CD4-positive, alpha-beta memory T cell (primary cell): ENCODE results near the gene SUPT16H. TPM values are rescaled to one million over a fixed set of nuclear protein-coding genes. Genes with fewer than 3 reads are reported as not detected.
"Not testable (repeated sequence)": the region's sequence is repeated elsewhere in the genome, so short reads cannot be mapped to it uniquely, and the experiment has no call there.

ENCODE experiments used
- CTCF ChIA-PET: fragments of 350-600 bp; sonication (Branson Sonifier 250); formaldehyde crosslinking; loops from one replicate; lab custom pipeline; 2021; ENCODE audit warnings: inconsistent platforms; ENCODE audit not compliant: partially characterized antibody; lab: Charles Lee
- POLR2A ChIA-PET: fragments of 350-600 bp; sonication (Branson Sonifier 250); formaldehyde crosslinking; loops from one replicate; lab custom pipeline; 2021; ENCODE audit not compliant: partially characterized antibody; lab: Charles Lee
- DNase-seq, 5 donors: peaks; one replicate each; pipeline versions ENCODE4 v3.0.0 to v3.0.0-alpha.2; 2020 to 2022; ENCODE audit warnings: mixed read lengths in 1 of 5
- H3K27ac ChIP-seq: one replicate; pipeline ENCODE4 v1.7.0; 2013; ENCODE audit warnings: low read depth, low read length
- H3K27me3 ChIP-seq: 2 replicates; pipeline ENCODE4 v1.7.0; 2013; ENCODE audit warnings: mild to moderate bottlenecking, low read length, moderate library complexity; ENCODE audit not compliant: insufficient read depth
- H3K36me3 ChIP-seq: 2 replicates; pipeline ENCODE4 v1.7.0; 2013; ENCODE audit warnings: mild to moderate bottlenecking, low read length, moderate library complexity; ENCODE audit not compliant: insufficient read depth
- H3K4me1 ChIP-seq: 2 replicates; pipeline ENCODE4 v1.7.0; 2013; ENCODE audit warnings: mild to moderate bottlenecking, low read length, moderate library complexity; ENCODE audit not compliant: insufficient read depth
- H3K4me3 ChIP-seq, 2 donors: one replicate each; pipeline ENCODE4 v1.7.0; 2013; ENCODE audit warnings: low read length in 2 of 2, mild to moderate bottlenecking in 1 of 2
- H3K9me3 ChIP-seq, 2 donors: one replicate each; pipeline ENCODE4 v1.7.0; 2013; ENCODE audit warnings: low read length in 2 of 2, control low read depth in 1 of 2; ENCODE audit not compliant: control insufficient read depth in 1 of 2
- H3K27ac Mint-ChIP-seq, 7 donors: one replicate each; pipeline ENCODE4 v1.8.0; 2020 to 2021; ENCODE audit warnings: mixed read lengths in 7 of 7, mild to moderate bottlenecking in 6 of 7, inconsistent platforms in 3 of 7, moderate library complexity in 3 of 7
- H3K27me3 Mint-ChIP-seq, 2 donors: one replicate each; pipeline ENCODE4 v1.8.0; 2020 to 2021; ENCODE audit warnings: mixed read lengths in 2 of 2
- H3K36me3 Mint-ChIP-seq, 2 donors: one replicate each; pipeline ENCODE4 v1.8.0; 2020 to 2021; ENCODE audit warnings: mixed read lengths in 2 of 2, inconsistent platforms in 1 of 2, mild to moderate bottlenecking in 1 of 2
- H3K4me1 Mint-ChIP-seq, 4 donors: one replicate each; pipeline ENCODE4 v1.8.0; 2020 to 2021; ENCODE audit warnings: mixed read lengths in 4 of 4, mild to moderate bottlenecking in 1 of 4
- H3K4me3 Mint-ChIP-seq, 8 donors: one replicate each; pipeline ENCODE4 v1.8.0; 2020 to 2021; ENCODE audit warnings: mixed read lengths in 8 of 8, mild to moderate bottlenecking in 7 of 8, moderate library complexity in 6 of 8, inconsistent platforms in 3 of 8
- H3K9me3 Mint-ChIP-seq, 8 donors: one replicate each; pipeline ENCODE4 v1.8.0; 2020 to 2021; ENCODE audit warnings: mixed read lengths in 8 of 8, mild to moderate bottlenecking in 5 of 8, inconsistent platforms in 3 of 8, moderate library complexity in 1 of 8
- intact Hi-C: fragments of 100-400 bp; cut with micrococcal nuclease; formaldehyde crosslinking; loops from one replicate; pipeline ENCODE4 v1.15.1; 2023
- polyA plus RNA-seq, 2 donors: library from polyadenylated mRNA; unstranded; fragments of 300-500 nt; fragmentation: Illumina TruSeq; gene quantifications; one replicate each; pipeline ENCODE4 v1.2.3, GENCODE V29; 2021
- total RNA-seq, 2 experiments: library from RNA; stranded (reverse); gene quantifications; one replicate each; pipeline ENCODE4 v1.2.3, GENCODE V29; 2021

SUPT16H gene
- total and polyA plus RNA-seq, 4 experiments from 2014 or later = 60.6 to 87.2 (median 84.5) TPM

GRCh38 chr14:21307637-21308036 is 76.2 kb downstream of the SUPT16H start:
- ChIA-PET POLR2A (interaction anchor here (1.5 kb wide), 1 partner anchor 19 kb away, joined by 3 read pairs; no protein-coding TSS in a partner anchor), CTCF (interaction anchor here (0.7 to 1.1 kb wide), 2 partner anchors 8 to 13 kb away, joined by 3 to 4 read pairs; no protein-coding TSS in a partner anchor)
- peak in 1 of 5 donors; percentile 14 for DNase-seq
- no peaks in the 10 kb centered on the region for H3K9me3 ChIP-seq
- intact Hi-C loops = loop anchor here (1.0 to 2.0 kb wide), 4 partner anchors 38 to 149 kb away; partner anchors contain the start of genes CHD8, HNRNPC and SUPT16H
- H3K4me3 Mint-ChIP-seq = peak overlapping the region in 3 of 8 donors; percentile 82 to 90 (median 89)
- no peaks in the 10 kb centered on the region for H3K36me3 Mint-ChIP-seq
- peaks cover 13% of the 10 kb centered on the region for H3K4me1 ChIP-seq
- no peaks in the 10 kb centered on the region for H3K36me3 ChIP-seq
- H3K27me3 ChIP-seq = no peaks in the 10 kb centered on the region
- peaks cover 0 to 2% (median 0%) of the 10 kb centered on the region in 8 donors for H3K9me3 Mint-ChIP-seq
- H3K27ac ChIP-seq = no peak overlapping the region
- peak overlapping the region in 6 of 7 donors; percentile 0 to 96 (median 86) for H3K27ac Mint-ChIP-seq
- H3K27me3 Mint-ChIP-seq = peaks cover 2 to 3% of the 10 kb centered on the region in 2 donors
- H3K4me3 ChIP-seq = no peak overlapping the region
- peaks cover 12 to 19% (median 17%) of the 10 kb centered on the region in 4 donors for H3K4me1 Mint-ChIP-seq

GRCh38 chr14:21302836-21303140 is 81.0 kb downstream of the SUPT16H start:
- H3K4me1 Mint-ChIP-seq, H3K27ac ChIP-seq, CTCF ChIA-PET, H3K4me3 Mint-ChIP-seq, intact Hi-C loops, H3K36me3 ChIP-seq, H3K9me3 ChIP-seq, H3K9me3 Mint-ChIP-seq, H3K27me3 ChIP-seq, H3K4me3 ChIP-seq, H3K4me1 ChIP-seq, DNase-seq, H3K27ac Mint-ChIP-seq, POLR2A ChIA-PET, H3K36me3 Mint-ChIP-seq: not testable (repeated sequence)
- peaks cover 7 to 11% of the 10 kb centered on the region in 2 donors for H3K27me3 Mint-ChIP-seq

GRCh38 chr14:21302013-21302835 is 81.6 kb downstream of the SUPT16H start:
- H3K9me3 ChIP-seq = no peaks in the 10 kb centered on the region
- intact Hi-C loops = no loop called here
- Mint-ChIP-seq H3K27me3 (peaks cover 11 to 12% of the 10 kb centered on the region in 2 donors), H3K4me3 (peak overlapping the region in 1 of 8 donors; percentile 22), H3K9me3 (peaks cover 0 to 3% (median 0%) of the 10 kb centered on the region in 8 donors), H3K4me1 (peaks cover 0 to 6% (median 2%) of the 10 kb centered on the region in 4 donors), H3K27ac (no peak overlapping the region), H3K36me3 (no peaks in the 10 kb centered on the region)
- H3K36me3 ChIP-seq = no peaks in the 10 kb centered on the region
- H3K27ac ChIP-seq = no peak overlapping the region
- DNase-seq = no peak
- H3K4me3 ChIP-seq = no peak overlapping the region
- CTCF ChIA-PET = interaction anchor here (0.6 kb wide), 1 partner anchor 75 kb away, joined by 3 read pairs; no protein-coding TSS in a partner anchor
- POLR2A ChIA-PET = no interaction called here
- H3K27me3 ChIP-seq = peaks cover 4% of the 10 kb centered on the region
- H3K4me1 ChIP-seq = peaks cover 4% of the 10 kb centered on the region

Other genes with a start within 250 kb of the SUPT16H start
- not detected for gene OR5AU1, start 228.0 kb downstream of the SUPT16H start, total RNA-seq
- not detected for gene OR5AU1, start 228.0 kb downstream of the SUPT16H start, polyA plus RNA-seq
- 100 to 1,000 TPM; 538 to 539 TPM for gene HNRNPC, start 114.6 kb downstream of the SUPT16H start, total RNA-seq
- 1,000 to 10,000 TPM in 1 of 2 donors, 100 to 1,000 TPM in 1; 705 to 1,178 TPM for gene HNRNPC, start 114.6 kb downstream of the SUPT16H start, polyA plus RNA-seq
- gene RPGRIP1, start 103.9 kb downstream of the SUPT16H start, total RNA-seq = under 1 TPM in 1 of 2 experiments, not detected in 1; 0.47 TPM
- not detected for gene RPGRIP1, start 103.9 kb downstream of the SUPT16H start, polyA plus RNA-seq
- 100 to 1,000 TPM; 131 to 132 TPM for gene CHD8, start 72.1 kb upstream of the SUPT16H start, total RNA-seq
- gene CHD8, start 72.1 kb upstream of the SUPT16H start, polyA plus RNA-seq = 10 to 100 TPM in 1 of 2 donors, 1 to 10 TPM in 1; 10.0 to 38.4 TPM
- 10 to 100 TPM; 29.3 to 30.4 TPM for gene RAB2B, start 92.9 kb upstream of the SUPT16H start, total RNA-seq
- gene RAB2B, start 92.9 kb upstream of the SUPT16H start, polyA plus RNA-seq = 10 to 100 TPM in 1 of 2 donors, 1 to 10 TPM in 1; 8.3 to 14.9 TPM
- gene TOX4, start 93.2 kb upstream of the SUPT16H start, total RNA-seq = 10 to 100 TPM; 83.6 to 86.0 TPM
- gene TOX4, start 93.2 kb upstream of the SUPT16H start, polyA plus RNA-seq = 10 to 100 TPM; 81.8 to 86.2 TPM
- gene METTL3, start 127.3 kb upstream of the SUPT16H start, total RNA-seq = 10 to 100 TPM; 93.4 to 98.9 TPM
- gene METTL3, start 127.3 kb upstream of the SUPT16H start, polyA plus RNA-seq = 10 to 100 TPM; 20.1 to 27.7 TPM
- 1 to 10 TPM; 6.5 to 6.6 TPM for gene SALL2, start 142.3 kb upstream of the SUPT16H start, total RNA-seq
- gene SALL2, start 142.3 kb upstream of the SUPT16H start, polyA plus RNA-seq = 1 to 10 TPM in 1 of 2 donors, under 1 TPM in 1; 0.42 to 2.7 TPM
- gene OR10G3, start 196.1 kb upstream of the SUPT16H start, total RNA-seq = not detected
- gene OR10G3, start 196.1 kb upstream of the SUPT16H start, polyA plus RNA-seq = not detected